PC-9 (cell line): ENCODE measurements around the gene OGDHL. TPM values are rescaled to one million over a fixed set of nuclear protein-coding genes. Genes with fewer than 3 reads are reported as not detected.

Experiments
- BruUV-seq: library from RNA; stranded (reverse); fragments of 400-500 nt; replicated peaks from 2 replicates; lab custom pipeline; 2021; lab: Mats Ljungman, UMichigan
- CTCF ChIA-PET: fragments of 300-600 bp; sonication (Branson Sonifier 250); formaldehyde crosslinking; loops from one replicate; lab custom pipeline; 2022; ENCODE audit warnings: antibody characterized with exemption; lab: Charles Lee
- POLR2A ChIA-PET: fragments of 300-600 bp; sonication (Branson Sonifier 250); formaldehyde crosslinking; loops from one replicate; lab custom pipeline; 2022; ENCODE audit warnings: antibody characterized with exemption; ENCODE audit not compliant: unreplicated experiment; lab: Charles Lee
- DNase-seq, 2 experiments: peaks; one replicate each; pipeline versions ENCODE4 v3.0.0 to v3.0.0-alpha.2; 2015 to 2022; ENCODE audit warnings: mixed read lengths in 1 of 2
- H2AFZ ChIP-seq: fragments of 200-600 bp; sonication (generic); 2 replicates; pipeline ENCODE4 v1.8.1; 2017; ENCODE audit warnings: antibody characterized with exemption
- H3F3A ChIP-seq: fragments of 200-600 bp; sonication (generic); 2 replicates; pipeline ENCODE4 v1.8.1; 2017; ENCODE audit warnings: antibody characterized with exemption, mild to moderate bottlenecking, low read depth; ENCODE audit not compliant: insufficient read depth
- H3K27ac ChIP-seq: fragments of 200-600 bp; sonication (generic); 2 replicates; pipeline ENCODE4 v1.6.1; 2016; ENCODE audit warnings: mixed run types
- H3K27me3 ChIP-seq: fragments of 200-600 bp; sonication (generic); 2 replicates; pipeline ENCODE4 v1.6.1; 2016; ENCODE audit warnings: low read depth, mixed run types; ENCODE audit not compliant: insufficient read depth
- H3K36me3 ChIP-seq: fragments of 200-600 bp; sonication (generic); 2 replicates; pipeline ENCODE4 v1.6.1; 2016; ENCODE audit warnings: low read depth, mixed run types
- H3K4me1 ChIP-seq: fragments of 200-600 bp; sonication (generic); replicated peaks from 2 replicates; pipeline ENCODE4 v1.6.1; 2016; ENCODE audit warnings: mixed run types; ENCODE audit not compliant: insufficient read depth
- H3K4me2 ChIP-seq: fragments of 200-600 bp; sonication (generic); 2 replicates; pipeline ENCODE4 v1.6.1; 2017; ENCODE audit warnings: mixed run types
- H3K4me3 ChIP-seq: fragments of 200-600 bp; sonication (generic); 2 replicates; pipeline ENCODE4 v1.6.1; 2016; ENCODE audit warnings: mixed run types
- H3K79me2 ChIP-seq: fragments of 200-600 bp; sonication (generic); 2 replicates; pipeline ENCODE4 v1.6.1; 2017; ENCODE audit warnings: low read depth, mixed run types
- H3K9me2 ChIP-seq: fragments of 200-600 bp; sonication (generic); 2 replicates; pipeline ENCODE4 v1.8.1; 2017; ENCODE audit warnings: mild to moderate bottlenecking; ENCODE audit not compliant: insufficient read depth
- H3K9me3 ChIP-seq: fragments of 200-600 bp; sonication (generic); 2 replicates; pipeline ENCODE4 v1.8.1; 2016; ENCODE audit warnings: low read depth; ENCODE audit not compliant: insufficient read depth
- H4K20me1 ChIP-seq: fragments of 200-600 bp; sonication (generic); 2 replicates; pipeline ENCODE4 v1.8.1; 2017; ENCODE audit not compliant: insufficient read depth
- EZH2 ChIP-seq: fragments of 200-600 bp; sonication (generic); IDR thresholded peaks from 2 replicates; pipeline ENCODE4 v1.8.0; 2017; ENCODE audit warnings: antibody characterized with exemption, low read depth
- intact Hi-C: fragments of 100-400 bp; cut with micrococcal nuclease; formaldehyde crosslinking; loops from one replicate; pipeline ENCODE4 v1.10.0; 2022; ENCODE audit not compliant: unreplicated experiment
- total RNA-seq: library from RNA; stranded (reverse); gene quantifications from 2 replicates; pipeline ENCODE4 v1.2.3, GENCODE V29; 2021
- TF ChIP-seq, protein P1 (sequence below): fragments of 200-600 bp; sonication (generic); conservative IDR thresholded peaks from 2 replicates; pipeline ENCODE4 v1.6.1; 2017; ENCODE audit warnings: mixed run types, antibody characterized with exemption, mild to moderate bottlenecking, moderate library complexity

Gene OGDHL
- total RNA-seq, 1 experiment from 2014 or later, result not detected

DNA sequence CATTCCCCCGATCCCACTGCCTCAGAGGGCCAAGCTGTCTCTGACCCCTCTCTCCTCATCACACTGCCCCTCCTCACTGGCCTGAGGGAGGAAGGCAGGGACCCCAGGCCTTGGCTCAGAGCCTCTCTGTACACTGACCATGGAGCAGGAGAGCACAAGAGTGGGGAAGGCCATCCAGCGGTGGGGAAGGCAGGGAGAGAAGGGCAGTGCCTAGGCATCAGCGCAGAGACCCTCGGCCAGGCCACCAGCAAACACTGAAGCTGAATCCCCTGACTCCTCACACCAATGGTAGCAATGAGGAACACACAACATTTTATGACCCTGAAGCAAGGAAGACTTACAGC is 14.8 kb downstream of the OGDHL start:
- ChIA-PET POLR2A (no interaction called here), CTCF (no interaction called here)
- intact Hi-C loops, result no loop called here
- no peaks in the 10 kb centered on the region for H3K79me2 ChIP-seq
- no peak overlapping the region for H3K27ac ChIP-seq
- no peaks in the 10 kb centered on the region for H3K4me1 ChIP-seq
- no peak for DNase-seq
- peaks cover 92% of the 10 kb centered on the region for H3K27me3 ChIP-seq
- H3K4me2 ChIP-seq, result no peak overlapping the region
- H3K9me2 ChIP-seq, result no peaks in the 10 kb centered on the region
- TF ChIP-seq, protein P1, sequence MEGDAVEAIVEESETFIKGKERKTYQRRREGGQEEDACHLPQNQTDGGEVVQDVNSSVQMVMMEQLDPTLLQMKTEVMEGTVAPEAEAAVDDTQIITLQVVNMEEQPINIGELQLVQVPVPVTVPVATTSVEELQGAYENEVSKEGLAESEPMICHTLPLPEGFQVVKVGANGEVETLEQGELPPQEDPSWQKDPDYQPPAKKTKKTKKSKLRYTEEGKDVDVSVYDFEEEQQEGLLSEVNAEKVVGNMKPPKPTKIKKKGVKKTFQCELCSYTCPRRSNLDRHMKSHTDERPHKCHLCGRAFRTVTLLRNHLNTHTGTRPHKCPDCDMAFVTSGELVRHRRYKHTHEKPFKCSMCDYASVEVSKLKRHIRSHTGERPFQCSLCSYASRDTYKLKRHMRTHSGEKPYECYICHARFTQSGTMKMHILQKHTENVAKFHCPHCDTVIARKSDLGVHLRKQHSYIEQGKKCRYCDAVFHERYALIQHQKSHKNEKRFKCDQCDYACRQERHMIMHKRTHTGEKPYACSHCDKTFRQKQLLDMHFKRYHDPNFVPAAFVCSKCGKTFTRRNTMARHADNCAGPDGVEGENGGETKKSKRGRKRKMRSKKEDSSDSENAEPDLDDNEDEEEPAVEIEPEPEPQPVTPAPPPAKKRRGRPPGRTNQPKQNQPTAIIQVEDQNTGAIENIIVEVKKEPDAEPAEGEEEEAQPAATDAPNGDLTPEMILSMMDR, result no peak
- TF ChIP-seq EZH2, result no peak
- no TSS peak for BruUV-seq
- no peaks in the 10 kb centered on the region for H3K9me3 ChIP-seq
- no peaks in the 10 kb centered on the region for H3F3A ChIP-seq
- no peak overlapping the region for H3K4me3 ChIP-seq
- peaks cover 3% of the 10 kb centered on the region; the same call in 1 of the 2 replicates for H4K20me1 ChIP-seq
- no peak overlapping the region for H2AFZ ChIP-seq
- no peaks in the 10 kb centered on the region for H3K36me3 ChIP-seq

DNA sequence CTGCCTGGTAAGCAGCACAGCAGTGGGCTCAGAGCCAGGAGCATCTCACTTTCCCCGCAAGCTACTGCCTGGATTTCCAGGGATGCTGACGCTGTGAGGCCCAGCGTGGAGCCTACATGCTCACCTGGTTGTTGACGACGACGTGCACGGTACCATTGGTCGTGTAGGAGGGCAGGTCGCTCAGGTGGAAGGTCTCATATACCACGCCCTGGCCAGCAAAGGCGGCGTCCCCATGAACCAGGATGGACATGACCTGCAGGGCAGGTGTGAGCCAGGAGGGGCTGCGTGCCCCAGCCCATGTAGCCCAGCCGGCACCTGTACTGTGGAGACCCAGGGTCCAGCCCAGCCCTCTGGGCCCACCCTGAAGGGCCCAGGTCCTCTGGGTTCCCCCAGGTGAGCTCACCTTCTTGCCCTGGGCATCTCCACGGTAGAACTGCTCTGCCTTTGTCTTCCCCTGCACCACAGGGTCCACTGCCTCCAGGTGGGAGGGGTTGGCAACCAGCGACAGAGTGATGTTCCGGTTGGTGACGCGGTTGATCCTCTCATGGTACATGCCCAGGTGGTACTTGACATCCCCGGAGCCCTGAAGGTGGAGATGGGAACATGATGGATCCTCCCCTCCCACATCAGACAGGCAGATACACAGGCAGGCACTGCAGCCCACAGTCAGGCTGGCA is 15.4 kb downstream of the OGDHL start:
- Histone ChIP-seq H3K9me3 (no peaks in the 10 kb centered on the region), H3K9me2 (no peaks in the 10 kb centered on the region), H3K27me3 (peaks cover 87% of the 10 kb centered on the region), H3K4me1 (no peaks in the 10 kb centered on the region), H3K4me2 (no peak overlapping the region), H3K79me2 (no peaks in the 10 kb centered on the region), H3K36me3 (no peaks in the 10 kb centered on the region), H4K20me1 (no peaks in the 10 kb centered on the region), H2AFZ (no peak overlapping the region), H3F3A (no peaks in the 10 kb centered on the region), H3K27ac (no peak overlapping the region), H3K4me3 (no peak overlapping the region)
- no peak for DNase-seq
- CTCF ChIA-PET, result no interaction called here
- intact Hi-C loops, result no loop called here
- POLR2A ChIA-PET, result no interaction called here
- TF ChIP-seq, protein P1, result no peak
- TF ChIP-seq EZH2, result no peak
- BruUV-seq, result no TSS peak

DNA sequence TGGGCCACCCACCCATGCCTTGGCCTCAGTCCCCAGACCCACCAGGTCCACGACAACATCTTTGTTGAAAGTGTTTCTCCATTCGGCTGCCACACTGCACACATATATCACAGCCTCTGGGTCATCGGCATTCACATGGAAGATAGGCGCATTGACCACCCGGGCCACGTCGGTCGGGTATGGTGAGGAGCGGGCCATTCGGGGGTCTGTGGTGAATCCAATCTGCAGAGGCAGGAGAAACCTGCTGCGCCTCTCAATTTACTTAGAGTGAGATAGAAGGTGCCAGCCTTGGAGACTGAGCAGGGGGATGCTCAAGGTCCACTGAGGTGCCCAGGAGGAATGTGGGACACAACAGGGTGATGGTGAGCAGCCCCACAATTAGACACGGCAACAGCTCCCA is 16.4 kb downstream of the OGDHL start:
- ChIA-PET POLR2A (no interaction called here), CTCF (no interaction called here)
- no peak for TF ChIP-seq EZH2
- TF ChIP-seq, protein P1, result no peak
- Histone ChIP-seq H3K27ac (no peak overlapping the region), H3K9me3 (no peaks in the 10 kb centered on the region), H3F3A (no peaks in the 10 kb centered on the region), H4K20me1 (no peaks in the 10 kb centered on the region), H3K4me3 (no peak overlapping the region), H3K9me2 (no peaks in the 10 kb centered on the region), H3K79me2 (no peaks in the 10 kb centered on the region), H2AFZ (no peak overlapping the region), H3K4me1 (no peaks in the 10 kb centered on the region), H3K27me3 (peaks cover 77% of the 10 kb centered on the region), H3K4me2 (no peak overlapping the region), H3K36me3 (no peaks in the 10 kb centered on the region)
- no TSS peak for BruUV-seq
- no peak for DNase-seq
- intact Hi-C loops, result no loop called here
